Measurements from ENCODE around the gene CERCAM.

DNA sequence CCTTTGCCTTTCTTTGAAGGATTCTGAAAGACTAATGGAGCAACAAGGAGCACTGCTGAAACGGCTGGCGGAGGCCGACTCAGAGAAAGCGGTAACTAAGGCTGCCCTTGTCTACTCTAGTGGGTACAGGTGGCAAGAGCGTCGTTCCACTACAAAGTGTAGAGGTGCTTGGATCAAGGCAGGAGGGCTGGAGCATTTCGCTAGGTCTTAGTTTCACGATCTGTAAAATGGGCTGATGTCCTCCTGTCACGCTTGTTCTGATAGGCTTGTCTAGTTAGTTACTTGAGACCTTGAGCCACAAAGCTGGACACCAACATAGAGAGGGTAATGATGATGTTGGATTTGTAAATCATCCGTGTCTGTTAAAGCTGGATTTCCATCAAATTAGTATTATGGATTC, 60.9 kb downstream of the CERCAM start:
- TF ChIP-seq, protein P1, sequence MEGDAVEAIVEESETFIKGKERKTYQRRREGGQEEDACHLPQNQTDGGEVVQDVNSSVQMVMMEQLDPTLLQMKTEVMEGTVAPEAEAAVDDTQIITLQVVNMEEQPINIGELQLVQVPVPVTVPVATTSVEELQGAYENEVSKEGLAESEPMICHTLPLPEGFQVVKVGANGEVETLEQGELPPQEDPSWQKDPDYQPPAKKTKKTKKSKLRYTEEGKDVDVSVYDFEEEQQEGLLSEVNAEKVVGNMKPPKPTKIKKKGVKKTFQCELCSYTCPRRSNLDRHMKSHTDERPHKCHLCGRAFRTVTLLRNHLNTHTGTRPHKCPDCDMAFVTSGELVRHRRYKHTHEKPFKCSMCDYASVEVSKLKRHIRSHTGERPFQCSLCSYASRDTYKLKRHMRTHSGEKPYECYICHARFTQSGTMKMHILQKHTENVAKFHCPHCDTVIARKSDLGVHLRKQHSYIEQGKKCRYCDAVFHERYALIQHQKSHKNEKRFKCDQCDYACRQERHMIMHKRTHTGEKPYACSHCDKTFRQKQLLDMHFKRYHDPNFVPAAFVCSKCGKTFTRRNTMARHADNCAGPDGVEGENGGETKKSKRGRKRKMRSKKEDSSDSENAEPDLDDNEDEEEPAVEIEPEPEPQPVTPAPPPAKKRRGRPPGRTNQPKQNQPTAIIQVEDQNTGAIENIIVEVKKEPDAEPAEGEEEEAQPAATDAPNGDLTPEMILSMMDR (IDR thresholded peaks at IDR 0.05) = no peak
- TF ChIP-seq POLR2A (IDR thresholded peaks at IDR 0.05) = no peak
- no peak for TF ChIP-seq POLR2AphosphoS5 (IDR thresholded peaks at IDR 0.05)

Data from breast epithelium (tissue), 3 donors.